Measurements from ENCODE around the gene RGS3.

The RGS3 gene

DNA sequence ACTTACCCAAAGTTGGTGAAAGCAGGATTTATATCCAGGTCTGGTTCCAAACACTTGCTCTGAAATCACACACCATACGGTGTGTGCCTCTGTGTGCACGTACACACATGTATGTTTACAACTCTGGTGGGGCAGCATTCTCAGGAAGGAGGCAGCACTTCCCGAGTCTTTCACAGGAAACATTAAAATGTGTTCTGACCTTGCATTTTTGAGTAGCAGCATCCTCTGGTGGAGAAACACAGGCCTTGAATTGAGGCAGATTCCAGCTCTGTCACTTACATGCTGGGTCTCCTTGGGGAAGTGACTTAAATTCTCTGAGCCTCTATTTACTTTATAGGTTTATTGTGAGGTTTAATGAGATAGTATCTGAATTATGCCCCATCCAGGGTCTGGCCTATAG, 126.4 kb downstream of the RGS3 start:
- TF ChIP-seq, protein P1, sequence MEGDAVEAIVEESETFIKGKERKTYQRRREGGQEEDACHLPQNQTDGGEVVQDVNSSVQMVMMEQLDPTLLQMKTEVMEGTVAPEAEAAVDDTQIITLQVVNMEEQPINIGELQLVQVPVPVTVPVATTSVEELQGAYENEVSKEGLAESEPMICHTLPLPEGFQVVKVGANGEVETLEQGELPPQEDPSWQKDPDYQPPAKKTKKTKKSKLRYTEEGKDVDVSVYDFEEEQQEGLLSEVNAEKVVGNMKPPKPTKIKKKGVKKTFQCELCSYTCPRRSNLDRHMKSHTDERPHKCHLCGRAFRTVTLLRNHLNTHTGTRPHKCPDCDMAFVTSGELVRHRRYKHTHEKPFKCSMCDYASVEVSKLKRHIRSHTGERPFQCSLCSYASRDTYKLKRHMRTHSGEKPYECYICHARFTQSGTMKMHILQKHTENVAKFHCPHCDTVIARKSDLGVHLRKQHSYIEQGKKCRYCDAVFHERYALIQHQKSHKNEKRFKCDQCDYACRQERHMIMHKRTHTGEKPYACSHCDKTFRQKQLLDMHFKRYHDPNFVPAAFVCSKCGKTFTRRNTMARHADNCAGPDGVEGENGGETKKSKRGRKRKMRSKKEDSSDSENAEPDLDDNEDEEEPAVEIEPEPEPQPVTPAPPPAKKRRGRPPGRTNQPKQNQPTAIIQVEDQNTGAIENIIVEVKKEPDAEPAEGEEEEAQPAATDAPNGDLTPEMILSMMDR (IDR thresholded peaks at IDR 0.05; ENCODE audit: control extremely low read depth, extremely low read depth, low read depth, missing control alignments) = peak; percentile 28
- POLR2A ChIA-PET = interaction anchor here (1.3 kb wide), 1 partner anchor 9 kb away, joined by 3 read pairs; no protein-coding TSS in a partner anchor
- CTCF ChIA-PET = interaction anchor here (0.8 to 16.7 kb wide), 10 partner anchors 8 to 143 kb away, joined by 3 to 422 read pairs (median 6); no protein-coding TSS in a partner anchor
- DNase-seq (ENCODE audit: extremely low spot score) = no peak

DNA sequence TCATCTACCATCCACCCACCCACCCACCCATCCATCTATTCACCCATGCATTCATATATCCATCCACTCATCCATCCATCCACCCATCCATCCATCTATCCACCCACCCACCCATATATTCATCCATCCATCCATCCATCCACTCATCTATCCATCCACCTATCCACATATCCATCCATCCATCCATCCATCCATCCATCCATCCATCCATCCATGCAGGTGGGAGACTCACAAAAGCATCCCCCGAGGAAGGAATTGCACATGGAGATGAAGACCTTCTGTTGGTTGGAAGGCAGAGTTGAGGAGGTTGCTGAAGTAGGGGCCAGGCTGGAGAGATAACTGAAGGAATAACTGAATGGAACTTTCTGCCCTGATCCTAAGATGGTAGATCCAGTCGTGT, 126.9 kb downstream of the RGS3 start:
- POLR2A ChIA-PET = interaction anchor here (1.3 kb wide), 1 partner anchor 9 kb away, joined by 3 read pairs; no protein-coding TSS in a partner anchor
- DNase-seq (ENCODE audit: extremely low spot score) = no peak
- TF ChIP-seq, protein P1 (IDR thresholded peaks at IDR 0.05; ENCODE audit: control extremely low read depth, extremely low read depth, low read depth, missing control alignments) = no peak
- CTCF ChIA-PET = interaction anchor here (0.8 to 16.7 kb wide), 14 partner anchors 8 to 317 kb away, joined by 3 to 422 read pairs (median 8); partner anchors contain the start of gene ALAD

DNA sequence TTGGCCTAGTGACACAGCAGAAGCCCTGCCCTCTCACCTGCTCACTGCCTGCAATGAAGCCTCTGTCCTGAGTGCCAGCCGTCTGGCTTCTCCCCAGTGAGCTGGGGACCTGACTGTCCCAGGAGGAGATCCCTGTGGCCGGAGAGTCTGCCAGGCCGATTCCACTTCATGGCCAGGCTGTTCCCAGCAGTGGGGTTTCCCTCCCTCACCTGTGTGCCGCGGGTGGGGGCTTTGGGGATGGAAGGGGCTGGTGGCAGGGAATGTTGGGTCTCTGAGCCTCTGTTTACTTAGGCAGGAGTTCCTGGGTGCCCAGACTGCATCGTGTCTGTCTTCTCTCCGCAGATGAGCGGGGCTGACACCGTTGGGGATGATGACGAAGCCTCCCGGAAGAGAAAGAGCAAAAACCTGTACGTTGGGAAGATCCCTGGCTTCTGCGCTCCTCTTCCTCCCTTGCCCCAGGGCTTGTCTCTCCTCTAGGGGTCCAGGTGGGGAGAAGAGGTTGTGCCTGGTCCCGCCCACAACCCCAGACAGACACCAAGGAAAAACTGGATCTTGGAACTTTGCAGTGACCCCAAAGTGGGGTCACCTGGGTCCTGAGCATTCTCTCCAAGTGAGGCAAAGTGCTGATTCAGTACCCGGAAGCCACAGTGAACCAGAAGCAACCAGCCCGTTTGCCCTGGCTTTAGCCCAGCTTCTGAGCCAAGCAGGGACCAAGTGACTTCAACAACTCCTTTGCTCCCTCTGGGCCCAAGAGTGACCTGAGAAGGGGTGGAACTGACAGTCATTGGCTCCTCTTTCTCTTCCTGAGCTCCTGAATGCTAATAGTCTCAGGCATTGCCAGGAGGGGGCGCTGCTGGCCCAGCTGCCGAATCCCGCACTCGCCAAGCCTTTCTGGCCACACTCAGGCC, 127.7 kb downstream of the RGS3 start:
- ChIA-PET CTCF (interaction anchor here (0.6 to 16.7 kb wide), 45 partner anchors 9 to 479 kb away, joined by 3 to 422 read pairs (median 4); partner anchors contain the start of genes ALAD, BSPRY, CDC26 and PRPF4), POLR2A (interaction anchor here (1.3 kb wide), 1 partner anchor 10 kb away, joined by 3 read pairs; no protein-coding TSS in a partner anchor)
- peak; percentile 77 for DNase-seq (ENCODE audit: extremely low spot score)
- TF ChIP-seq, protein P1 (IDR thresholded peaks at IDR 0.05; ENCODE audit: control extremely low read depth, extremely low read depth, low read depth, missing control alignments) = peak; percentile 88

DNA sequence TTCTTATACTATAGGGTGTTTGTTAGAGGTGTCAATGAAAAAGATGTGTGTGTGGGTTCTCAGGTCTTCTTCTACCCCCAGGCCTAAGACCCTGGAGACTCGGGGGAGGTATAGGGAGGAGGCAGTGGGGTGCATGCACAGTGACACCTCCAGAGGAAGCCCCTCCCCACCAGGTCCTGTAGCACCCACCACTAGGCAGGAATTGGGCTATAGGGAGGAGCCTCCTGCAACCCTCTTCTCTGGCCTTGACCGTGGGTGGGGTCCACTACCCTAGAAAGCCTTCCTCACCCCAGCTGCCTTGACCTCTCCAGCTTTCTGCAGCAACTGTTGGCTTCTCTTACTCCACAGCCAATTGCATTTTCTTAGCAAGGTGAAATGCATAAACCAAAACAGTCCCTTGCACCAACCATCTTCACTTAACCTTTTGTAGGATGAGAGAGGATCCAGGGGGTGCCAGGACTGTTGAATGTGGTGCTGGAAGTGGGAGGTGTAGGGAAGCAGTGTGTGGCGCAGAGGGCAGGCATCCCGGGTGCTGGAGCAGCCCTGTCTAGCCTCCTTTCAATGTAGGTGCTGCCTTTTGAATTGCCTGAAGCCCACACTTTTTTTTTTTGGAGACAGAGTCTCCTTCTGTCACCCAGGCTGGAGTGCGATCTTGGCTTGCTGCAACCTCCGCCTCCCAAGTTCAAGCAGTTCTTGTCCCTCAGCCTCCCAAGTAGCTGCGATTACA, 128.5 kb downstream of the RGS3 start:
- DNase-seq (ENCODE audit: extremely low spot score) = no peak
- ChIA-PET CTCF (interaction anchor here (0.6 to 16.7 kb wide), 44 partner anchors 8 to 480 kb away, joined by 3 to 422 read pairs (median 4); partner anchors contain the start of genes ALAD and BSPRY), POLR2A (interaction anchor here (1.3 kb wide), 1 partner anchor 10 kb away, joined by 3 read pairs; no protein-coding TSS in a partner anchor)
- TF ChIP-seq, protein P1 (IDR thresholded peaks at IDR 0.05; ENCODE audit: control extremely low read depth, extremely low read depth, low read depth, missing control alignments) = no peak

DNA sequence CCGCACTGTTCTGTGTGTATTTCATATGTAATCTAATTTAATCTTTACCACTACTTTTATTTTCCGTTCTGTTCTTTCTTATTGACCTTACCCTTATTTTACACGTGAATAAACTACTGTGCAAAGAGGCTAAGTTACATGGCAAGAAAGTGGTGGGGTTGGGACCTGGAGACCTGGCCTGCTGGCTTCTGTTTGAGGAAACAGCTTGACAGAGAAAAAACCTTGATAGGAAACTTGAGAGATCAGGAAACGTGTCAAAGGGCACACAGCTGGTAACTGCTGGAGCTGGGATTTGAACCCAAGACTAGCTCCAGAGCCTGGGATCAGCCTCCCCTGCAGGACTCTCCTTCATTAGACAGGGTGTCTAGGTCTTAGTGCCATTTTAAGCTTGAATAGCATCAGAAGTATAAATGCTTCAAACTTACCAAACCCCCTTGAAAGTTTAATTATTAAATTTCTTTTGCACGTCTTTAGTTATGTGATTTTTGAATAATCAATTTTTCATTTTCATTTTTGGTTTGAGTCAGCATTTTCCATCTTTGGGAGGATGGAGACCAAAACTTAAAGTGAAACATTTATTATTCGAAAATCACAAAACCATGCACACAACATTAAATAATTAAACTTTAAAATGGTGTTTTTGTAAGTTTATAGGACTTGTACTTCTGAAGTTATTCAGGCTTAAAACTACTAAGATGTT, 129.5 kb downstream of the RGS3 start:
- POLR2A ChIA-PET = interaction anchor here (2.2 kb wide), 1 partner anchor 9 kb away, joined by 4 read pairs; no protein-coding TSS in a partner anchor

More for the DNA sequence above, 129.5 kb downstream of the RGS3 start:
- no peak for DNase-seq (ENCODE audit: extremely low spot score)
- TF ChIP-seq, protein P1 (IDR thresholded peaks at IDR 0.05; ENCODE audit: control extremely low read depth, extremely low read depth, low read depth, missing control alignments) = no peak
- CTCF ChIA-PET = interaction anchor here (0.9 to 16.7 kb wide), 10 partner anchors 9 to 192 kb away, joined by 3 to 422 read pairs (median 9); partner anchors contain the start of gene ALAD

Data from GM10248 (cell line).